ENCODE data around the gene ROCK2. TPM values are rescaled to one million over a fixed set of nuclear protein-coding genes. Genes with fewer than 3 reads are reported as not detected.

Gene ROCK2
- total and polyA plus RNA-seq, 9 of the 15 experiments (the other 6 are each of a cell fraction or from before 2014, with no cell fraction given), result 4.9 to 30.6 (median 14.3) TPM

- TF ChIP-seq TEAD4 (IDR thresholded peaks at IDR 0.05; ENCODE audit: low read length) (peak; percentile 69), TEAD4 (CRISPR knock-in tag; IDR thresholded peaks at IDR 0.05; ENCODE audit: borderline replicate concordance) (0 out of 2 replicates have a peak, but pooled peaks have one; percentile 62), AFF1 (IDR thresholded peaks at IDR 0.05; ENCODE audit: low read depth in 1 of 2, partially characterized antibody in 2 of 2) (no peak), FOSL1 (tag; conservative IDR thresholded peaks at IDR 0.05) (peak; percentile 99), ZNF41 (CRISPR knock-in tag; conservative IDR thresholded peaks at IDR 0.05) (no peak), PML (IDR thresholded peaks at IDR 0.05; ENCODE audit: low read length) (no peak), NFRKB (IDR thresholded peaks at IDR 0.05; ENCODE audit: low read depth) (no peak; the same call in 1 of the 2 replicates), HDAC1 (IDR thresholded peaks at IDR 0.05) (no peak), NCOA6 (IDR thresholded peaks at IDR 0.05) (no peak), ATF7 (IDR thresholded peaks at IDR 0.05) (no peak), ZSCAN32 (CRISPR knock-in tag; IDR thresholded peaks at IDR 0.05) (no peak), ZBTB5 (IDR thresholded peaks at IDR 0.05) (no peak), KLF10 (CRISPR knock-in tag; IDR thresholded peaks at IDR 0.05) (no peak), HMG20A (CRISPR knock-in tag; conservative IDR thresholded peaks at IDR 0.05) (no peak), TARDBP (IDR thresholded peaks at IDR 0.05) (0 out of 2 replicates have a peak, but pooled peaks have one; percentile 24), MCM3 (IDR thresholded peaks at IDR 0.05) (no peak), TOE1 (IDR thresholded peaks at IDR 0.05; ENCODE audit: borderline replicate concordance) (no peak), TOE1 (CRISPR knock-in tag; IDR thresholded peaks at IDR 0.05; ENCODE audit: borderline replicate concordance, low read depth) (no peak), SMARCC2 (IDR thresholded peaks at IDR 0.05; ENCODE audit: low read depth) (0 out of 2 replicates have a peak, but pooled peaks have one; percentile 29), NR2F6 (CRISPR knock-in tag; IDR thresholded peaks at IDR 0.05) (no peak), TGIF2 (CRISPR knock-in tag; IDR thresholded peaks at IDR 0.05) (0 out of 2 replicates have a peak, but pooled peaks have one; percentile 37), LEF1 (IDR thresholded peaks at IDR 0.05) (no peak), ZFPM2 (CRISPR knock-in tag; IDR thresholded peaks at IDR 0.05) (no peak), PTRF (tag; IDR thresholded peaks at IDR 0.05) (no peak), CREBBP (IDR thresholded peaks at IDR 0.05; ENCODE audit: low read depth, low read length) (no peak), DPF2 (IDR thresholded peaks at IDR 0.05) (peak; percentile 54), ZNF76 (CRISPR knock-in tag; IDR thresholded peaks at IDR 0.05; ENCODE audit: borderline replicate concordance) (no peak), MCM5 (IDR thresholded peaks at IDR 0.05; ENCODE audit: low read depth) (no peak)
These were observed 681 bp upstream of the ROCK2 start (continued) for GRCh38 chr2:11344956-11345677.
